ENCODE data around the gene STT3B.

The STT3B gene

GRCh38 chr3:31529421-31529820 lies 3.3 kb upstream of the STT3B start:
- in situ Hi-C loops (cut with MboI; ENCODE audit: low sequenced_read_pairs, unreplicated experiment), result no loop called here
- no peak for DNase-seq (ENCODE audit: low spot score)
- TF ChIP-seq CTCF (IDR thresholded peaks at IDR 0.05; ENCODE audit: borderline replicate concordance, control extremely low read depth, extremely low read depth, insufficient read depth, missing control alignments), result no peak

GRCh38 chr3:31530039-31530959 lies 2.4 kb upstream of the STT3B start:
- no peak for TF ChIP-seq CTCF (IDR thresholded peaks at IDR 0.05; ENCODE audit: borderline replicate concordance, control extremely low read depth, extremely low read depth, insufficient read depth, missing control alignments)
- in situ Hi-C loops (cut with MboI; ENCODE audit: low sequenced_read_pairs, unreplicated experiment), result no loop called here
- DNase-seq (ENCODE audit: low spot score), result no peak

- in situ Hi-C loops (cut with MboI; ENCODE audit: low sequenced_read_pairs, unreplicated experiment), result no loop called here
- no peak for DNase-seq (ENCODE audit: low spot score)
- TF ChIP-seq CTCF (IDR thresholded peaks at IDR 0.05; ENCODE audit: borderline replicate concordance, control extremely low read depth, extremely low read depth, insufficient read depth, missing control alignments), result no peak
These were observed 1.8 kb upstream of the STT3B start for GRCh38 chr3:31530960-31531335.

GRCh38 chr3:31531452-31531991 lies 1.2 kb upstream of the STT3B start:
- in situ Hi-C loops (cut with MboI; ENCODE audit: low sequenced_read_pairs, unreplicated experiment), result no loop called here
- no peak for DNase-seq (ENCODE audit: low spot score)
- TF ChIP-seq CTCF (IDR thresholded peaks at IDR 0.05; ENCODE audit: borderline replicate concordance, control extremely low read depth, extremely low read depth, insufficient read depth, missing control alignments), result no peak

GRCh38 chr3:31531992-31532586 lies 636 bp upstream of the STT3B start:
- in situ Hi-C loops (cut with MboI; ENCODE audit: low sequenced_read_pairs, unreplicated experiment), result no loop called here
- DNase-seq (ENCODE audit: low spot score), result peak; percentile 98
- TF ChIP-seq CTCF (IDR thresholded peaks at IDR 0.05; ENCODE audit: borderline replicate concordance, control extremely low read depth, extremely low read depth, insufficient read depth, missing control alignments), result no peak

- DNase-seq (ENCODE audit: low spot score), result peak; percentile 44
- TF ChIP-seq CTCF (IDR thresholded peaks at IDR 0.05; ENCODE audit: borderline replicate concordance, control extremely low read depth, extremely low read depth, insufficient read depth, missing control alignments), result no peak
- in situ Hi-C loops (cut with MboI; ENCODE audit: low sequenced_read_pairs, unreplicated experiment), result no loop called here
These were observed 692 bp downstream of the STT3B start for GRCh38 chr3:31533169-31534064.

Measured in GM13976 (cell line).